HEK293 (cell line): ENCODE data around the gene LGI4.
A peak's percentile ranks its signal among the peaks of the same experiment; 100 is the strongest.

Source experiments
- CTCF ChIP-seq: fragments of 450-650 bp; formaldehyde crosslinking; IDR thresholded peaks from 2 replicates; pipeline ENCODE4 v1.5.1; 2016; ENCODE audit warnings: missing biosample characterization, missing genetic modification characterization
- GLIS2 ChIP-seq: fragments of 450-650 bp; formaldehyde crosslinking; IDR thresholded peaks from 2 replicates; pipeline ENCODE4 v1.5.1; 2016; ENCODE audit warnings: missing biosample characterization, missing genetic modification characterization
- SP2 ChIP-seq: fragments of 450-650 bp; formaldehyde crosslinking; IDR thresholded peaks from 2 replicates; pipeline ENCODE4 v1.5.1; 2016; ENCODE audit warnings: missing biosample characterization, missing genetic modification characterization
- YY1 ChIP-seq: fragments of 450-650 bp; formaldehyde crosslinking; IDR thresholded peaks from 2 replicates; pipeline ENCODE4 v1.5.1; 2018; ENCODE audit warnings: missing biosample characterization, missing genetic modification characterization
- ZBTB1 ChIP-seq: fragments of 450-650 bp; formaldehyde crosslinking; IDR thresholded peaks from 2 replicates; pipeline ENCODE4 v1.5.1; 2016; ENCODE audit warnings: missing biosample characterization, missing genetic modification characterization
- ZBTB44 ChIP-seq: fragments of 450-650 bp; IDR thresholded peaks from 2 replicates; pipeline ENCODE4 v1.5.1; 2018; ENCODE audit warnings: missing biosample characterization, mild to moderate bottlenecking, missing genetic modification characterization
- ZNF10 ChIP-seq: fragments of 450-650 bp; formaldehyde crosslinking; IDR thresholded peaks from 2 replicates; pipeline ENCODE4 v1.5.1; 2017; ENCODE audit warnings: missing biosample characterization, missing genetic modification characterization
- ZNF423 ChIP-seq: fragments of 450-650 bp; formaldehyde crosslinking; IDR thresholded peaks from 2 replicates; pipeline ENCODE4 v1.5.1; 2016; ENCODE audit warnings: missing biosample characterization, missing genetic modification characterization
- ZNF529 ChIP-seq: fragments of 450-650 bp; formaldehyde crosslinking; IDR thresholded peaks from 2 replicates; pipeline ENCODE4 v1.5.1; 2017; ENCODE audit warnings: missing genetic modification characterization, missing biosample characterization; ENCODE audit not compliant: insufficient replicate concordance
- ZNF530 ChIP-seq: fragments of 450-650 bp; formaldehyde crosslinking; IDR thresholded peaks from 2 replicates; pipeline ENCODE4 v1.5.1; 2016; ENCODE audit warnings: low read depth, missing biosample characterization, missing genetic modification characterization
- ZNF626 ChIP-seq: fragments of 450-650 bp; sonication (Bioruptor Pico); formaldehyde crosslinking; IDR thresholded peaks from 2 replicates; pipeline ENCODE4 v1.5.1; 2018; ENCODE audit warnings: missing biosample characterization, missing genetic modification characterization, inconsistent platforms
- ZNF747 ChIP-seq: fragments of 450-650 bp; formaldehyde crosslinking; IDR thresholded peaks from 2 replicates; pipeline ENCODE4 v1.5.1; 2016; ENCODE audit warnings: missing biosample characterization, missing genetic modification characterization

GRCh38 chr19:35075202-35076025 is 59.4 kb downstream of the LGI4 start:
- no peak for TF ChIP-seq ZNF423 (tag by site-specific recombination)
- TF ChIP-seq ZBTB1 (tag by site-specific recombination), result no peak
- TF ChIP-seq CTCF, result no peak
- TF ChIP-seq ZNF626, result no peak
- no peak for TF ChIP-seq ZBTB44 (tag by site-specific recombination)
- TF ChIP-seq ZNF10 (tag by site-specific recombination), result no peak
- no peak for TF ChIP-seq SP2 (tag by site-specific recombination)
- TF ChIP-seq ZNF529 (tag by site-specific recombination), result no peak
- no peak; the same call in 1 of the 2 replicates for TF ChIP-seq ZNF747 (tag by site-specific recombination)
- no peak for TF ChIP-seq YY1
- TF ChIP-seq ZNF530 (tag by site-specific recombination), result no peak
- peak; percentile 32; the same call in 1 of the 2 replicates for TF ChIP-seq GLIS2 (tag by site-specific recombination)
